ENCODE results near the gene SLMAP.

Gene SLMAP

DNA sequence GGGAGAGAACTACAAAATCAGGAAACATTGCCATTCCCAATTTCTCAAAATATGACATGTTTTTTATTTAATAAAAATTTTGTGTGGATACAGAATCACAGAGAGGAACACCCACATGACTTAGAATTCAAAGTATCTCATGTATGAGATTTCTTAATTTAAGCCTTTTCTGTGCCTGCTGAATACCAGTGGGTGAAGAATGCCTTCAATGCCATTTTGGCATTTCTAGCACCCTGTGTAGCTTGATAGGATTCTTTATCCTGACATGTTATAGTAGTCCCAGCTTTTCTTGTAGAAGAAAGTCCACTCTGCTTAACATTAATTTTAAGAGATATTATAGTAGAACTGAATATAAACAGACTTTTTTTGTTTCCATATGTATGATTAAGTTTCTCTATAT is 3.1 kb upstream of the SLMAP start:
- no peak for DNase-seq (ENCODE audit: low read depth)

- no peak for DNase-seq (ENCODE audit: low read depth)
These were observed 787 bp upstream of the SLMAP start for GRCh38 chr3:57755368-57755675.

- peak; percentile 14 for DNase-seq (ENCODE audit: low read depth)
These were observed 656 bp downstream of the SLMAP start for GRCh38 chr3:57756528-57757401.

DNA sequence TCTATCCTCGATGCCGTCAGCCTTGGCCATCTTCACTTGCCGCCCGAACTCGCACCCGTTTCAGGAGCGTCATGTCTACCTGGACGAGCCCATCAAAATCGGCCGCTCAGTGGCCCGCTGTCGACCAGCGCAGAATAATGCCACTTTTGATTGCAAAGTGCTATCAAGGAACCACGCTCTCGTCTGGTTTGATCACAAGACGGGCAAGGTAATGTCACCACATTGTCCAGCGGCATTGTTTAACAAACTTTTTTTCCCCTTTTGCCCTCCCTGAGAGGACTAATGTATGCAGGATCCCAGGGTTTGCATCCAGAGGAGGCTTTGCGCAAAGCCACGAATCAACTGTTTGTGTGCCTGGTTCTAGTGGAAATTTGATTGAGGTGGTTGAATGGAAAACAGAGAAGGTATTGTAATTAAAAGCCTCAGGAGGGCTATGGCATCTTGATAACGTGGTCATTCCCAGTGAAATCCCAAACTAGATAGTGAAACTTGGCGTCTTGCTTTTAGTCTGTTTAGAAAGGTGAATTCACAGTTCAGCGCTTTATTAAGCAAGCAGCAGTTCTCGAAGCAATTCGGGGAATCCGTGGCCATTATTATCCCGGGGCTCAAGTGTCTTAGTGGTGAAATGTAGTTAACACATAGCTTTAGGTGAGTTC is 1.7 kb downstream of the SLMAP start:
- no peak for DNase-seq (ENCODE audit: low read depth)

GRCh38 chr3:57758686-57759085 is 2.6 kb downstream of the SLMAP start:
- DNase-seq (ENCODE audit: low read depth) = no peak

- no peak for DNase-seq (ENCODE audit: low read depth)
These were observed 8.7 kb downstream of the SLMAP start for GRCh38 chr3:57764794-57765193.

DNA sequence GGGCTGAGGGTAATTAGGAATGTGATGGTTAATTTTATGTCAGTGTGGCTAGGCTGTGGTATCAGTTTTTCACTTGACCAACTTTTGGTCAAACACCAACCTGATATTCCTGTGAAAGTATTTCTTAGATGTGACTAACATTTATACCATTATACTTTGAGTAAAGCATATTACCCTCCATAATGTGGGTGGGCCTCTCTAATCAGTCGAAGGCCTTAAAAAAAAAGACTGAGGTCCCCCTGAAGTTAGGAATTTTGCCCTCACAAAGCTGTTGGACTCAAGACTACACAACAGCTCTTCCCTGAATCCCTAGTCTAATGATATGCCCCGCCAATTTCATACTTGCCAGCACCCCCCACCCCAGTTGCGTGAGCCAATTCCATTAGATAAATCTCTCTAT is 12.5 kb downstream of the SLMAP start:
- DNase-seq (ENCODE audit: low read depth) = no peak

DNA sequence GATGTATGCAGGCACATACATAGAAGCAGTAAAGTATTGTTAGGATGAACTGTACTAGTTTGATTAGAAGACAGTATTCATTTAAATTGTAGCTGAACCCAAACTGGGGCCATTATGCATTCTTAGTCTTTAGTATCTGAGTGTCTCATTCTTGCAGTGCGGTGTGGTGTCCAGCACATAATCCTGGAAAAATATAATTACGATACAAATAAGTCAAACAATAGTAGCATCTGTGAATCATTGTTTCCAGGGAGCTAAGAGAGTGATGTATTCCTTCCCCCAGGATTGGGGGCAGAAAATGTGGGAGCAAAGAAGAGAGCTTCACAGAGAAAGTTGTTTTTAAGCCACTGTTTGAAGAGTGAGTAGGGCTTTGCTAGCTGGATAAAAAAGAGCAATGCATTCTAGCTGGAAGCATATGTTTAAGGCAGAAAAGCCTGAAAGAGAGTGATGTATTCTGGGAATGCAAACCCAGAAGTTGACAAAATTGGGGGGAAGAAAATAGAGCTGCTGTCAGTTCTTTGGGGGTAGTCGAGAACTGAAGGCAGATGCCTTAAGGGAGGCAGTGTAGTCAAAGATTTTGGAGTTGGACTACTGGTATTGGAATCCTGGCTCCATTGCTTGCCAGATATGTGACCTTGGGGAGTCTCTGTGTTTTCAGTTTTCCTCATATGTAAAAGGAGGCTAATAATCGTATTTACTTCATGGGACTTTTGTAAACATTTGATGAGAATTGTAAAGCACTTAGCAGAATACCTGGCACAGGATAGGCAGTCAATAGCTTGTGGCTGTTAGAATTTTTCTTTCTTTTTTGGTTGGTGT is 14.1 kb downstream of the SLMAP start:
- DNase-seq (ENCODE audit: low read depth) = no peak

GRCh38 chr3:57772251-57772650 is 16.1 kb downstream of the SLMAP start:
- no peak for DNase-seq (ENCODE audit: low read depth)

- DNase-seq (ENCODE audit: low read depth) = no peak
These were observed 21.7 kb downstream of the SLMAP start for GRCh38 chr3:57777774-57778173.

GRCh38 chr3:57778494-57778893 is 22.4 kb downstream of the SLMAP start:
- no peak for DNase-seq (ENCODE audit: low read depth)

DNA sequence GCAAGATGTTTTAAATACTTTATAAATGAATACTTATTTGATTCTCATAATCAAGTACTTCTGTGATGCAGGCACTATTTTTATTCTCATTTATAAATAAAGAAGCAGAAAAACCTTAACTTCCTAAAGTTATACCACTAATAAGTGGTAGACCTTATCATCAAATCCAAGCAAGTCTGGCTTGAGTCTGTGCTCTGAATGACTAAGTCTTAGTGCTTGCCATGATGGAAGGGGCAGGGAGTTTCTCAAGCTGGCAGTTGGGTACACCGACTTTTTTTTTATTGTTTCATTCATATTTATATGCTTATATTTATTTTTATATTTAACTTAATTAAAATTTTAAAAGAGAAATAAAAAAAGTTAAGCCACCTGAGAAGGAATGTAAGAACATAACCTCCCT is 23.6 kb downstream of the SLMAP start:
- DNase-seq (ENCODE audit: low read depth) = no peak

GRCh38 chr3:57783186-57784088 is 27.3 kb downstream of the SLMAP start:
- DNase-seq (ENCODE audit: low read depth) = no peak

GRCh38 chr3:57784089-57784735 is 28.1 kb downstream of the SLMAP start:
- no peak for DNase-seq (ENCODE audit: low read depth)

GRCh38 chr3:57785446-57785845 is 29.3 kb downstream of the SLMAP start:
- no peak for DNase-seq (ENCODE audit: low read depth)

DNA sequence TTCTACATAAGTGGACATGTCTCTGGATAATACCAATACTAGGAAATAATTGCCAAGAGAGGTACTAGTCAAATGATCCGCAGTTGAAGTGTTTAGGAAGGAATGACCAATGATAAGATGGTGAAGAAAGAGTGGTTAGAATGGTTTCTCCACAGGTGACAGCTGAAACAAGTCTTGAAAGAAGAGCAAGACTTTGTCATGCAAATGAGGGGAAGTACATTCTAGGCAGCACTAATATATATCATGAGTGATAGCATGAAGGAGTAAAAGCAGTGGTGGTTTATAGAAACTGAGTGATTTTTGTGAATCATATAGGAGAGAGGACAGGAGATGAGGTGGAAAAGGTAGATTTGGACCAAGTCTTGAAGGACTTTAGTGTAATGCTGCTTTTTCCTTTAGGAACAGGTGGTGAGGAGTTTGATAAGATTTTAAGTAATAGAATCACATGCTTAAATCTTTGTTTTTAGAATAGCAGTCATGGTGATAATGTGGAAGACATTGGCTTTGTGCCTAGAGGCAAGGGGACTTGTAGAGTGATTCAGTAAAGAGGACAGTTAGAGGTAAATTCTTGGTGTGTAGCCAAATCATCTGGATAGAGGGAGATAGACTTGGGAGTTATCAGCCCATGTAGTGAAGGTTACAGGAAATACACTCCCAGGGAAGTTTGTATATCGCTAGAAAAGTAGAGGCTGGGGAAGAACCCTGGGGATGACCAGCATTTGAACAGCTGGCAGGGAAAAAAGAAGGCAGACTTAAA is 31.9 kb downstream of the SLMAP start:
- no peak for DNase-seq (ENCODE audit: low read depth)

- no peak for DNase-seq (ENCODE audit: low read depth)
These were observed 32.5 kb downstream of the SLMAP start for GRCh38 chr3:57788624-57789018.

GRCh38 chr3:57791245-57791644 is 35.1 kb downstream of the SLMAP start:
- DNase-seq (ENCODE audit: low read depth) = no peak

DNA sequence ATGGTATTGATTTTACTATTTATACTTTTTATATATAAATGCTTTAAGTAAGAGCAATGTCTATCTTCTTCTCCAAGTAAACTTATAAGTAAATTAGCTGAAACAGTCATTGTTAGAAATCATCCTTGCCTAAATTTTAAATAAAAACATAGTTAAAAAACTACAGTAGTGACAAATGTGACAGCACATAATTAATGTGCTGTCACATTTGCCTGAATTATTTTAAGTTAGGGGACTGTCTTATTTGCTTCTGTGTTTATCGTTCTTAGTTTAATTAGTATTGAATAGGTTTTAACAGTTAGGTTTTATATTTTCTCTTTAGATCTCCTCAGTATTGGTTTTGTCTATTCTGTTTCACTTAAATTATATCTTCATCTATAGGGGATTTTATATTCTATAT is 36.1 kb downstream of the SLMAP start:
- no peak for DNase-seq (ENCODE audit: low read depth)

GRCh38 chr3:57793737-57794187 is 37.7 kb downstream of the SLMAP start:
- no peak for DNase-seq (ENCODE audit: low read depth)

DNA sequence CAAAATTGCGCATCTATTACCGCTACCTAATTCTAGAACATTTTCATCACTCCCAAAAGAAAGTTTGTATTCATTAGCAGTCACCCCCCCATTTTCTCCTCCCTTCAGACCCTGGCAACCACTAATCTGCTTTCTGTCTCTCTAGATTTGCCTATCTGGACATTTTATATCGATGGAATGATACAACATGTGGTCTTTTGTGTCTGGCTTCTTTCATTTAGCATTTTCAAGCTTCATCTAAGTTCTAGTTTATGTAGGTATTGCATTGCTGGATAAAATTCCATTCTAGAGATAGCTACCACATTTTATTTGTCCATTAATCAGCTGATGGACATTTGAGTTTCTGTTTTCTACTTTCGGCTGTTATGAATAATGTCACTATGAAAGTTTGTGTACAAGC is 38.4 kb downstream of the SLMAP start:
- DNase-seq (ENCODE audit: low read depth) = no peak
